ENCODE measurements around the gene POTEF.
"Not testable (repeated sequence)": the region's sequence is repeated elsewhere in the genome, so short reads cannot be mapped to it uniquely, and the experiment has no call there.

DNA sequence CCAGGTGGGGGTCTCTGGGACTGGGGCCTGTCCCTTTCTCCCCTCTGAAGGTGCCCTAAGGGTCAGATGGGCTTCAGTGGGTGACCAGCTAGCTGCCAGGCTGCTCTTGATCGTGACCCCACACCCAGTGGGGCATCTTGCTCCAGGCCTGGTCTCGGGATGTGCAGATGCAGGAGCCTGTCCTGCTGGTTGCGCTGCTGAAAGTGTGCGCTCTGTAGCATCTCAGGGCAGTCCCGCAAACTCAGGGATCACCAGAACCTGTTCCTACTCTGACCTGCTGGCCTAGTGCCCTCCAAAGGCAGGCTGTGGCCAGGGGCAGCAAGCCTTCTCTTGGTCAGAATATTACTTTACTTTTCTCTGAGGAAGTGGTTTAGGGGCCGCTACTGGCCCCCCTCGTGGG lies 11.5 kb upstream of the POTEF start:
- TF ChIP-seq, protein P1, sequence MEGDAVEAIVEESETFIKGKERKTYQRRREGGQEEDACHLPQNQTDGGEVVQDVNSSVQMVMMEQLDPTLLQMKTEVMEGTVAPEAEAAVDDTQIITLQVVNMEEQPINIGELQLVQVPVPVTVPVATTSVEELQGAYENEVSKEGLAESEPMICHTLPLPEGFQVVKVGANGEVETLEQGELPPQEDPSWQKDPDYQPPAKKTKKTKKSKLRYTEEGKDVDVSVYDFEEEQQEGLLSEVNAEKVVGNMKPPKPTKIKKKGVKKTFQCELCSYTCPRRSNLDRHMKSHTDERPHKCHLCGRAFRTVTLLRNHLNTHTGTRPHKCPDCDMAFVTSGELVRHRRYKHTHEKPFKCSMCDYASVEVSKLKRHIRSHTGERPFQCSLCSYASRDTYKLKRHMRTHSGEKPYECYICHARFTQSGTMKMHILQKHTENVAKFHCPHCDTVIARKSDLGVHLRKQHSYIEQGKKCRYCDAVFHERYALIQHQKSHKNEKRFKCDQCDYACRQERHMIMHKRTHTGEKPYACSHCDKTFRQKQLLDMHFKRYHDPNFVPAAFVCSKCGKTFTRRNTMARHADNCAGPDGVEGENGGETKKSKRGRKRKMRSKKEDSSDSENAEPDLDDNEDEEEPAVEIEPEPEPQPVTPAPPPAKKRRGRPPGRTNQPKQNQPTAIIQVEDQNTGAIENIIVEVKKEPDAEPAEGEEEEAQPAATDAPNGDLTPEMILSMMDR (conservative IDR thresholded peaks at IDR 0.05; ENCODE audit: low read length): not testable (repeated sequence)
- not testable (repeated sequence) for TF ChIP-seq EZH2phosphoT487 (IDR thresholded peaks at IDR 0.05; ENCODE audit: borderline replicate concordance, low read depth, low read length)
